ENCODE data around the gene MTA1. TPM values are rescaled to one million over a fixed set of nuclear protein-coding genes. Genes with fewer than 3 reads are reported as not detected.

Gene MTA1
- total and polyA plus RNA-seq, 2 donors (not counting 1 experiment from before 2014, with no cell fraction given), result 137 to 147 TPM

DNA sequence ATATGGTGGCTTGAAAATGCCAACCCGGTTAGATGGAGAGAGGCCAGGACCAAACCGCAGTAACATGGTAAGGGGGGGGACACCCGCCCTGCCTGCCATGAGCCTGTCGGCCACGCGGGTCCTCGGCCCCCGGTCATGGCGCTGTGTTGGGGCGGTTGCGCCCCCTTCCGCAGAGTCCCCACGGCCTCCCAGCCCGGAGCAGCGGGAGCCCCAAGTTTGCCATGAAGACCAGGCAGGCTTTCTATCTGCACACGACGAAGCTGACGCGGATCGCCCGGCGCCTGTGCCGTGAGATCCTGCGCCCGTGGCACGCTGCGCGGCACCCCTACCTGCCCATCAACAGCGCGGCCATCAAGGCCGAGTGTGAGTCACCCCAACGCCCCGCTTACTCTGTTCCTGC is 44.9 kb downstream of the MTA1 start:
- H3K4me1 ChIP-seq (ENCODE audit: control insufficient read depth in 2 of 2, insufficient read depth in 2 of 2, low read length in 2 of 2), result no peaks in the 10 kb centered on the region
- no peaks in the 10 kb centered on the region for H3K9me3 ChIP-seq (ENCODE audit: control extremely low read depth in 1 of 3, control insufficient read depth in 2 of 3, insufficient read depth in 1 of 3, low read length in 2 of 3)
- H3K36me3 ChIP-seq (replicated peaks in 1 of 2; ENCODE audit: control extremely low read depth in 1 of 2, control insufficient read depth in 1 of 2, extremely low read depth in 1 of 2, insufficient read depth in 2 of 2, low read length in 1 of 2), result peaks cover 0 to 36% of the 10 kb centered on the region in 2 experiments
- H3K4me2 ChIP-seq (replicated peaks; ENCODE audit: low read depth, low read length, poor library complexity, severe bottlenecking), result no peak overlapping the region
- intact Hi-C loops (cut with micrococcal nuclease), result no loop called here
- H4K20me1 ChIP-seq (ENCODE audit: control insufficient read depth, insufficient read depth, low read length, poor library complexity, severe bottlenecking), result no peaks in the 10 kb centered on the region
- Mint-ChIP-seq H3K9me3 (ENCODE audit: insufficient read depth) (no peaks in the 10 kb centered on the region), H3K27ac (no peak overlapping the region), H3K4me1 (no peaks in the 10 kb centered on the region), H3K27me3 (no peaks in the 10 kb centered on the region), H3K4me3 (no peak overlapping the region)
- no peak overlapping the region for H3K27ac ChIP-seq (ENCODE audit: low read length in 2 of 2)
- no peak overlapping the region for H2AFZ ChIP-seq (ENCODE audit: insufficient read depth, low read depth, low read length, poor library complexity, severe bottlenecking)
- H3K4me3 ChIP-seq (ENCODE audit: control extremely low read depth in 1 of 5, extremely low read depth in 1 of 5, insufficient read depth in 1 of 5, low read depth in 2 of 5, low read length in 4 of 5), result no peak overlapping the region
- H3K79me2 ChIP-seq (ENCODE audit: control insufficient read depth, insufficient read depth, low read length), result no peaks in the 10 kb centered on the region
- ChIA-PET CTCF (no interaction called here), POLR2A (interaction anchor here (1.0 kb wide), 1 partner anchor 17 kb away, joined by 3 read pairs; no protein-coding TSS in a partner anchor)
- H3K27me3 ChIP-seq (replicated peaks in 1 of 4; ENCODE audit: control extremely low read depth in 1 of 4, control insufficient read depth in 3 of 4, insufficient read depth in 4 of 4, low read length in 3 of 4), result no peaks in the 10 kb centered on the region
- TF ChIP-seq EZH2 (IDR thresholded peaks at IDR 0.05; ENCODE audit: borderline replicate concordance, insufficient read depth, low read depth, low read length, poor library complexity, severe bottlenecking), result no peak
- TF ChIP-seq, protein P1, sequence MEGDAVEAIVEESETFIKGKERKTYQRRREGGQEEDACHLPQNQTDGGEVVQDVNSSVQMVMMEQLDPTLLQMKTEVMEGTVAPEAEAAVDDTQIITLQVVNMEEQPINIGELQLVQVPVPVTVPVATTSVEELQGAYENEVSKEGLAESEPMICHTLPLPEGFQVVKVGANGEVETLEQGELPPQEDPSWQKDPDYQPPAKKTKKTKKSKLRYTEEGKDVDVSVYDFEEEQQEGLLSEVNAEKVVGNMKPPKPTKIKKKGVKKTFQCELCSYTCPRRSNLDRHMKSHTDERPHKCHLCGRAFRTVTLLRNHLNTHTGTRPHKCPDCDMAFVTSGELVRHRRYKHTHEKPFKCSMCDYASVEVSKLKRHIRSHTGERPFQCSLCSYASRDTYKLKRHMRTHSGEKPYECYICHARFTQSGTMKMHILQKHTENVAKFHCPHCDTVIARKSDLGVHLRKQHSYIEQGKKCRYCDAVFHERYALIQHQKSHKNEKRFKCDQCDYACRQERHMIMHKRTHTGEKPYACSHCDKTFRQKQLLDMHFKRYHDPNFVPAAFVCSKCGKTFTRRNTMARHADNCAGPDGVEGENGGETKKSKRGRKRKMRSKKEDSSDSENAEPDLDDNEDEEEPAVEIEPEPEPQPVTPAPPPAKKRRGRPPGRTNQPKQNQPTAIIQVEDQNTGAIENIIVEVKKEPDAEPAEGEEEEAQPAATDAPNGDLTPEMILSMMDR (IDR thresholded peaks at IDR 0.05), result no peak
- no peak for DNase-seq
- no peak for ATAC-seq (ENCODE audit: low read depth)
- no peak overlapping the region for H3K9ac ChIP-seq (ENCODE audit: low read length)
- 94% methylated on average over 33 of the region's 33 CpGs for whole genome bisulfite sequencing (ENCODE audit: insufficient coverage)

DNA sequence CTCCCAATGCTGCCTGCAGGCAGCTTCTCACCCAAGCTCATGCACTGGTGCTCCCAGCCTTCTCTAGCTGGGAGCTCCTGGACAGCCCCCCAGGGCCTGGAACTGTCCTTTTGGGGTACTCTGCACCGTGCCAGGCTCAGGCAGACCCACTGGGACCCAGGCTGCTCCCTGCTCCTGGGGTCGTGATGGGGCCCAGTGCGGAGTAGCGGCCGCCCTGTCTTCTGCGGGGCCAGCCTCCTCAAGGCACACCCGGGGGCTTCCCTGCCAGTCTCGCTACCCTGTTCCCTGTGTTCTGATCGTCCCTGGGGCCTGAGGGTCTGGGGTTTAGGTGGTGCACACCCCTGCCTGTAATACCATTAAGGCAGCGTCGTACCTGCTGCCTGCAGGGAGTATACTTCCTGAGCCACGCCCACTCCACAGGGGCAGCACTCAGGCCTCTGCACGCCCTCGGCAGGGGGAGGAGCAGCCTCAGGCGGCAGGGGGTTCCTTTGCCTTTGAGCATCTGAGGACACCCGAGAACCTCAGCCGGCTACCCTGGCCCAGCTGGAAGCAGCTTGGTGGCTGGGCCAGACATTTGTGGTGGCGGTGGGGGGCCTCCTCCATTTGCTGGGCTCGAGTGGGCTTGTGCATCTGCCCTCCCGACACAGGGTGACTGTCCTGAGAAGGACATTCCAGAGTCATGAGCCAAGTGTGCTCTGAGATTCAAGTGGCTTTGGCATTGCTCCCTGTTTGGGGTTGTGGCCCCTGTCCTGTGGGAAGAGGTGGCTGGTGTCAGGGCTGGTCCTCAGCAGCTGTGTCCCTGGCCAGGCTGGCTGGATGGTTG is 45.8 kb downstream of the MTA1 start:
- Histone ChIP-seq H2AFZ (ENCODE audit: insufficient read depth, low read depth, low read length, poor library complexity, severe bottlenecking) (no peak overlapping the region), H3K9ac (ENCODE audit: low read length) (no peak overlapping the region), H3K4me3 (ENCODE audit: control extremely low read depth in 1 of 5, extremely low read depth in 1 of 5, insufficient read depth in 1 of 5, low read depth in 2 of 5, low read length in 4 of 5) (no peak overlapping the region), H3K27me3 (replicated peaks in 1 of 4; ENCODE audit: control extremely low read depth in 1 of 4, control insufficient read depth in 3 of 4, insufficient read depth in 4 of 4, low read length in 3 of 4) (no peaks in the 10 kb centered on the region), H3K4me1 (ENCODE audit: control insufficient read depth in 2 of 2, insufficient read depth in 2 of 2, low read length in 2 of 2) (no peaks in the 10 kb centered on the region), H4K20me1 (ENCODE audit: control insufficient read depth, insufficient read depth, low read length, poor library complexity, severe bottlenecking) (no peaks in the 10 kb centered on the region), H3K4me2 (replicated peaks; ENCODE audit: low read depth, low read length, poor library complexity, severe bottlenecking) (no peak overlapping the region), H3K36me3 (replicated peaks in 1 of 2; ENCODE audit: control extremely low read depth in 1 of 2, control insufficient read depth in 1 of 2, extremely low read depth in 1 of 2, insufficient read depth in 2 of 2, low read length in 1 of 2) (peaks cover 0 to 33% of the 10 kb centered on the region in 2 experiments), H3K79me2 (ENCODE audit: control insufficient read depth, insufficient read depth, low read length) (no peaks in the 10 kb centered on the region), H3K9me3 (ENCODE audit: control extremely low read depth in 1 of 3, control insufficient read depth in 2 of 3, insufficient read depth in 1 of 3, low read length in 2 of 3) (no peaks in the 10 kb centered on the region), H3K27ac (ENCODE audit: low read length in 2 of 2) (no peak overlapping the region)
- no peaks in the 10 kb centered on the region for H3K9me3 Mint-ChIP-seq (ENCODE audit: insufficient read depth)
- CTCF ChIA-PET, result no interaction called here
- TF ChIP-seq EZH2 (IDR thresholded peaks at IDR 0.05; ENCODE audit: borderline replicate concordance, insufficient read depth, low read depth, low read length, poor library complexity, severe bottlenecking), result no peak
- TF ChIP-seq, protein P1 (IDR thresholded peaks at IDR 0.05), result no peak
- H3K27me3 Mint-ChIP-seq, result no peaks in the 10 kb centered on the region
- WGBS (ENCODE audit: insufficient coverage), result 93% methylated on average over 20 of the region's 20 CpGs
- ATAC-seq (ENCODE audit: low read depth) (no peak), DNase-seq (no peak)
- no peaks in the 10 kb centered on the region for H3K4me1 Mint-ChIP-seq
- POLR2A ChIA-PET, result interaction anchor here (1.0 kb wide), 1 partner anchor 16 kb away, joined by 3 read pairs; no protein-coding TSS in a partner anchor
- H3K4me3 Mint-ChIP-seq, result no peak overlapping the region
- intact Hi-C loops (cut with micrococcal nuclease), result no loop called here
- no peak overlapping the region for H3K27ac Mint-ChIP-seq
